ENCODE data around the gene AASDH. TPM values are rescaled to one million over a fixed set of nuclear protein-coding genes. Genes with fewer than 3 reads are reported as not detected.

AASDH gene
- total RNA-seq, 2 donors from 2014 or later, result 5.4 to 33.6 TPM

DNA sequence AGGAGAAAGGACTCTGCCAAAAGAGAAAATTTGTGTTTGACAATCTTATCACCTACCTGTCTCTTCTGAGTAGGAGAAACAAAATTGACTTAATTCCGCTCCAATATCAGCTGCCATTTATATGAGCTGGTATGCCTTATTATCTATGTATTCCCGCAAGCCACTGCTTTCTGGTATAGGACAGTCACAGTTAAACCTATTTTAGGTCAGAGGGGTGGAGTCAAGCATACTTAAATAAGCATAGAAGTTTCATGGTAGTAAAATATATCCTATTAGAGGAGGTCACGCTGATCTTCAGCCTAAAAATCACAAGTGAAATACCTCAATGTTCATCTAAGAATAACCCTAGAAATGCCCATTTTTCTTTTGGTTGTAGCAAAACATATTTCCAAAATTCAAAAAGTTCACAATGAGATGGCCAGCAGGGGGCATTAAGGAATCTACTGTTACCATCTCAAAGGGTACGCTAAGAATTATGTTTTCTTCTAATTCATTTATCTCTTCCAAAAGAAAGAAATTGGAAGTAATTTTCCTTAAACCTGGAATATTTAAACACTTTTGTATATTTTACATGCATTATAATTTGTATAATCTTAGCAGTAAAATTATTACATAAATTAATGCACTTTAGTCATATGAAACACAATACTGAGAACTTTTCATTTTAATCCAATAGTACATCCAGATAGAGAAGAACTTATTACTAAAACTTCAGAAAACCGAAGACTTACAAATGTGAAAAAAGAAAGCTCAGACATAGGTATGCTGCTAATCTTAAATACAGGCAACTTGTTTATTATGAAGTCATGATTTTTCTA is 37.6 kb upstream of the AASDH start:
- no peak overlapping the region for H3K4me3 ChIP-seq
- WGBS, 2 donors, result 24 to 29% methylated on average over 5 of the region's 5 CpGs
- no peak for TF ChIP-seq POLR2A (IDR thresholded peaks at IDR 0.05)
- TF ChIP-seq, protein P1, sequence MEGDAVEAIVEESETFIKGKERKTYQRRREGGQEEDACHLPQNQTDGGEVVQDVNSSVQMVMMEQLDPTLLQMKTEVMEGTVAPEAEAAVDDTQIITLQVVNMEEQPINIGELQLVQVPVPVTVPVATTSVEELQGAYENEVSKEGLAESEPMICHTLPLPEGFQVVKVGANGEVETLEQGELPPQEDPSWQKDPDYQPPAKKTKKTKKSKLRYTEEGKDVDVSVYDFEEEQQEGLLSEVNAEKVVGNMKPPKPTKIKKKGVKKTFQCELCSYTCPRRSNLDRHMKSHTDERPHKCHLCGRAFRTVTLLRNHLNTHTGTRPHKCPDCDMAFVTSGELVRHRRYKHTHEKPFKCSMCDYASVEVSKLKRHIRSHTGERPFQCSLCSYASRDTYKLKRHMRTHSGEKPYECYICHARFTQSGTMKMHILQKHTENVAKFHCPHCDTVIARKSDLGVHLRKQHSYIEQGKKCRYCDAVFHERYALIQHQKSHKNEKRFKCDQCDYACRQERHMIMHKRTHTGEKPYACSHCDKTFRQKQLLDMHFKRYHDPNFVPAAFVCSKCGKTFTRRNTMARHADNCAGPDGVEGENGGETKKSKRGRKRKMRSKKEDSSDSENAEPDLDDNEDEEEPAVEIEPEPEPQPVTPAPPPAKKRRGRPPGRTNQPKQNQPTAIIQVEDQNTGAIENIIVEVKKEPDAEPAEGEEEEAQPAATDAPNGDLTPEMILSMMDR (IDR thresholded peaks at IDR 0.05), result peak; percentile 43 to 69 (median 56)
- peaks cover 7% of the 10 kb centered on the region for H3K4me1 ChIP-seq
- no peaks in the 10 kb centered on the region for H3K9me3 ChIP-seq
- H3K36me3 ChIP-seq (replicated peaks in 1 of 2; ENCODE audit: insufficient read depth in 1 of 2, low read depth in 2 of 2), result no peaks in the 10 kb centered on the region
- intact Hi-C loops (cut with DNase I), result no loop called here
- no peaks in the 10 kb centered on the region for H3K27me3 ChIP-seq
- DNase-seq (peak; percentile 17 to 48 (median 39)), ATAC-seq (no peak)
- H3K27ac ChIP-seq, result no peak overlapping the region

DNA sequence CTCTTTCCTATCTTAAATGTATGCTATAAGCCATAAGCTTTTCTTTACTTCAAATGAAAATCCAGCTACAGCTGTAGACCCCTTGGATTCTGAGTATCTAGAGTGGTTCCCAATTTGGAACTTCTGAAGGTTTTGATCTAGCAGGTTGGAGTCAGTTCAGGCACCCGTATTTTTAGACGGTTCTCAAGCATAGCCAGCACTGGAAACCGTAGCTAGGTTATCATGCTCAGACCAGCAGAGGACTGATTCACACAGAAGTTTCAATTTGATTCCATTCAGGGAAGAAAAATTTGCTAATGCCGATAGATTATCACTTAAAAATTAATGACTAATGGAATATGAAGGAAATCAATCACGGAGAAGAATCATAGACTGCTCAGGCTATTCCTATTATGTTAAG is 36.9 kb upstream of the AASDH start:
- Histone ChIP-seq H3K4me1 (peaks cover 7% of the 10 kb centered on the region), H3K27ac (no peak overlapping the region), H3K27me3 (no peaks in the 10 kb centered on the region), H3K4me3 (no peak overlapping the region), H3K36me3 (replicated peaks in 1 of 2; ENCODE audit: insufficient read depth in 1 of 2, low read depth in 2 of 2) (no peaks in the 10 kb centered on the region), H3K9me3 (no peaks in the 10 kb centered on the region)
- WGBS, 2 donors, result 49 to 59% methylated on average over 5 of the region's 5 CpGs
- ATAC-seq, result no peak
- TF ChIP-seq, protein P1 (IDR thresholded peaks at IDR 0.05), result no peak
- no peak for TF ChIP-seq POLR2A (IDR thresholded peaks at IDR 0.05)
- no peak for DNase-seq
- intact Hi-C loops (cut with DNase I), result no loop called here

DNA sequence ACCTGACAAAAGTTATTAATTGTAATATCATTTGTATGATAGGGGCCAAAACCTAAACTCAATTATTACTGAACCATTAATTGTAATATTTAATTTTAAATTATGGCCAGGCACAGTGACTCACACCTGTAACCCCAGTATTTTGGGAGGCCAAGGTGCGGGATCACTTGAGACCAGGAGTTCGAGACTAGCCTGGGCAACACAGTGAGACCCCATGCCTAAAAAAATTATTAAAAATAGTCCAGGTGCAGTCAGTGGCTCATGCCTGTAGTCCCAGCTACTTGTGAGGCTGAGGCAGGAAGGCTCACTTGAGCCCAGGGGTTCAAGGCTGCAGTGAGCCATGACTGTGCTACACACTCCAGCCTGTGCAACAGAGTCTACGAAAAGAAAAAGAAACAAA is 30.1 kb upstream of the AASDH start:
- intact Hi-C loops (cut with DNase I), result no loop called here
- TF ChIP-seq, protein P1 (IDR thresholded peaks at IDR 0.05), result no peak
- no peaks in the 10 kb centered on the region for H3K9me3 ChIP-seq
- ATAC-seq, result no peak
- 98% methylated on average over 3 of the region's 3 CpGs for WGBS, 2 donors
- H3K27ac ChIP-seq, result no peak overlapping the region
- H3K27me3 ChIP-seq, result no peaks in the 10 kb centered on the region
- no peaks in the 10 kb centered on the region for H3K4me1 ChIP-seq
- no peaks in the 10 kb centered on the region for H3K36me3 ChIP-seq (replicated peaks in 1 of 2; ENCODE audit: insufficient read depth in 1 of 2, low read depth in 2 of 2)
- DNase-seq, result no peak
- no peak overlapping the region for H3K4me3 ChIP-seq

DNA sequence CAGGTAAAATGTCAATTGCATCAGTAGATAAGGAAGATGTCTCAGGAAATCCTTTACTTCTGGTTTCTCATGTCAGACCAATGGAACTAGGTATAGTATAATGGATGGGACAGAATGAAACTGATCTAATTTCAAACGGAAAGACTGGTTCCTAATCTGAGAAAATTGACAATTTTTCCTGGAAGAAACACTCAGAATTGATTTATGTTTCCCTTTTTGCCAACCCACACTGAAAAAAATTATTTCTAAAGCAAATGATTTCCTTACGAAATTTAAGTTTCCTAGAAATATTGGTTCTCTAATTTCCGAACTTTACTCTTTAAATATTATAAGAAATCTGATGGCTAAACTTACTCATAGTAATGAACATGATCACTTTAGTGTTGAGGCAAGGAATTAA is 29.1 kb upstream of the AASDH start:
- Histone ChIP-seq H3K9me3 (no peaks in the 10 kb centered on the region), H3K4me1 (no peaks in the 10 kb centered on the region), H3K36me3 (replicated peaks in 1 of 2; ENCODE audit: insufficient read depth in 1 of 2, low read depth in 2 of 2) (no peaks in the 10 kb centered on the region), H3K27ac (no peak overlapping the region), H3K4me3 (no peak overlapping the region), H3K27me3 (no peaks in the 10 kb centered on the region)
- WGBS, 2 donors, result 59 to 66% methylated on average over 3 of the region's 3 CpGs
- TF ChIP-seq, protein P1 (IDR thresholded peaks at IDR 0.05), result no peak
- no peak for TF ChIP-seq POLR2A (IDR thresholded peaks at IDR 0.05)
- intact Hi-C loops (cut with DNase I), result no loop called here
- no peak for ATAC-seq
- no peak for DNase-seq

DNA sequence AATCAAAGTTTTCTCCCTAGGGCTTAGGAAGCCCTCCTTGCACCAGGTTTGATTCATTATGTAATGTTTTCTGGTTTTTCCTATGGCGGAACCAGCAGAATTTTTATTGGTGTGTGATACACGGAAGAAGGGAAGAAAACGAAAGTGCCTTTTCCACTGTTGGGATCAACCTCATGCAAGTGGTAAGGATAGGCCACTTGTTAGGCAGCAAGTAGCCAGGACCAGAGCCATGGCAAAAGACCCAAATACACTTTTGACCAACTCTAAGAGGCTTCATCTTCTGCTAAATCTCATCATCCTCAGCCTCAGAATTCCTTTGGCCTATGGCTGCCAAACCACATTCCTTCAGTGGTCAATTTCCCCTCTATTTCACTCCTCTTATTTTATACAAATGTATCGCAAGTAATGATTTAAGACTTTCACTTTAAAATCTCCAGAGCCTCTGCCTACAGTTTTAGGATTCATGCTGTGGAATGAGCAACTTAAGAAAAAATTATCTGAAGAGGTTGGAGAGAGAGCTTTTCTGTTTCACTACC is 26.9 kb upstream of the AASDH start:
- Histone ChIP-seq H3K4me1 (peaks cover 12% of the 10 kb centered on the region), H3K4me3 (no peak overlapping the region), H3K9me3 (no peaks in the 10 kb centered on the region), H3K27ac (no peak overlapping the region), H3K27me3 (no peaks in the 10 kb centered on the region), H3K36me3 (replicated peaks in 1 of 2; ENCODE audit: insufficient read depth in 1 of 2, low read depth in 2 of 2) (no peaks in the 10 kb centered on the region)
- 84 to 95% methylated on average over 4 of the region's 4 CpGs for WGBS, 2 donors
- intact Hi-C loops (cut with DNase I), result no loop called here
- DNase-seq (no peak), ATAC-seq (no peak)
- no peak for TF ChIP-seq POLR2A (IDR thresholded peaks at IDR 0.05)
- TF ChIP-seq, protein P1 (IDR thresholded peaks at IDR 0.05), result no peak

All from body of pancreas (tissue), 4 donors.